HG03571 (cell line): ENCODE data around the gene PRKAA2.

ENCODE experiments used
- ATAC-seq: cut with Tn5 transposase; IDR thresholded peaks from one replicate; pipeline ENCODE4 v1.9.1; 2021; ENCODE audit not compliant: unreplicated experiment

The PRKAA2 gene

GRCh38 chr1:56654126-56654923 is 9.2 kb downstream of the PRKAA2 start:
- ATAC-seq = no peak

GRCh38 chr1:56655991-56656613 is 11.0 kb downstream of the PRKAA2 start:
- no peak for ATAC-seq

- ATAC-seq = no peak
Measured at GRCh38 chr1:56658254-56658653, 13.1 kb downstream of the PRKAA2 start.

GRCh38 chr1:56660293-56660692 is 15.2 kb downstream of the PRKAA2 start:
- ATAC-seq = no peak

- no peak for ATAC-seq
Measured at GRCh38 chr1:56663846-56664245, 18.7 kb downstream of the PRKAA2 start.

- no peak for ATAC-seq
Measured at GRCh38 chr1:56665384-56665783, 20.3 kb downstream of the PRKAA2 start.

- no peak for ATAC-seq
Measured at GRCh38 chr1:56666112-56666608, 21.0 kb downstream of the PRKAA2 start.

- ATAC-seq = no peak
Measured at GRCh38 chr1:56670350-56670749, 25.2 kb downstream of the PRKAA2 start.

GRCh38 chr1:56671085-56671484 is 26.0 kb downstream of the PRKAA2 start:
- no peak for ATAC-seq

- ATAC-seq = no peak
Measured at GRCh38 chr1:56671542-56671941, 26.4 kb downstream of the PRKAA2 start.

- no peak for ATAC-seq
Measured at GRCh38 chr1:56672579-56672978, 27.5 kb downstream of the PRKAA2 start.

- no peak for ATAC-seq
Measured at GRCh38 chr1:56675763-56676162, 30.6 kb downstream of the PRKAA2 start.

GRCh38 chr1:56676571-56677035 is 31.5 kb downstream of the PRKAA2 start:
- no peak for ATAC-seq

- ATAC-seq = no peak
Measured at GRCh38 chr1:56683569-56683968, 38.5 kb downstream of the PRKAA2 start.

GRCh38 chr1:56686169-56686568 is 41.1 kb downstream of the PRKAA2 start:
- no peak for ATAC-seq

- no peak for ATAC-seq
Measured at GRCh38 chr1:56688522-56689026, 43.5 kb downstream of the PRKAA2 start.

GRCh38 chr1:56696663-56697062 is 51.5 kb downstream of the PRKAA2 start:
- ATAC-seq = no peak

- no peak for ATAC-seq
Measured at GRCh38 chr1:56703747-56704146, 58.6 kb downstream of the PRKAA2 start.

GRCh38 chr1:56707379-56707778 is 62.3 kb downstream of the PRKAA2 start:
- no peak for ATAC-seq

GRCh38 chr1:56709269-56709880 is 64.3 kb downstream of the PRKAA2 start:
- no peak for ATAC-seq

GRCh38 chr1:56709995-56710394 is 64.9 kb downstream of the PRKAA2 start:
- no peak for ATAC-seq

- no peak for ATAC-seq
Measured at GRCh38 chr1:56710646-56711045, 65.5 kb downstream of the PRKAA2 start.
